ENCODE results near the gene TMEM158. TPM values are rescaled to one million over a fixed set of nuclear protein-coding genes. Genes with fewer than 3 reads are reported as not detected.

TMEM158 gene
- polyA plus RNA-seq (ENCODE audit: insufficient read length), result 0.87 TPM

GRCh38 chr3:45226206-45226915 lies at the start of gene TMEM158:
Gene TMEM158, minus strand, starts transcription at chr3:45226287. Its CDS starts 260 bp downstream, at chr3:45226027.
- DNase-seq (ENCODE audit: low read depth), result no peak

DNA sequence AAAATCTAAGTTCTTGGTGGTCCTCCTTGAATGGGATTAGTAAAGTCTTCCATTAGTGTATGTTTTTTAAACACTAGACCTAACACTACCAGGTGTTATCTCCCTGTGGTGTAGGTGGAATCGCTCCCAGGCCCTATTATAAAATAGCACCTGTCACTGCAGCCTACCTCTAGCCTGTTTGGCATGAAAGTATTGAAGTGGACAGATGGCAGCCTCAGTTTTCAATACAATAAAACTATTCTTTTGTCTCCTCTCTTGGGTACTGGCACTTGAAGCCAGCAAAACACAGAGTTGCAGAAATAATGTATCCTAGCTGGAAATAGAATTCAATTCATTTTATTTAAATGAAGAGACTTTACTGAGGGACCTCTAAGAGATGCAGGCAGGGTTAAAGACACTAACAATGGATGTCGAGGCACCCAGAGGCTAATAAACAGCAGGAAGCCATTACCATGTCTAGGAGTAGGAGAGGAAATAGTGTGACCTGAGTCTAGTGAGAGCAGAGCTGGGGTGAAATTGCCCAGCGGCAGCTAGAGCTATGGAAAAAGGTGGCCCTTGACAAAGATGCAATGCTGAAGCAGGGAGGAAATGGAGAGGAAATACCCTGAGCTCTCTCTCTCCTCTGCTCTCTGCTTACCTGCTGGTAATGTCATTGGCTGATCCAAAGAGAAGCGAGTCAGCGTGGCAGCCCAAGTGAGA lies 49.1 kb upstream of the TMEM158 start:
- DNase-seq (ENCODE audit: low read depth), result no peak

GRCh38 chr3:45273681-45274515 lies 47.8 kb upstream of the TMEM158 start:
- DNase-seq (ENCODE audit: low read depth), result no peak

DNA sequence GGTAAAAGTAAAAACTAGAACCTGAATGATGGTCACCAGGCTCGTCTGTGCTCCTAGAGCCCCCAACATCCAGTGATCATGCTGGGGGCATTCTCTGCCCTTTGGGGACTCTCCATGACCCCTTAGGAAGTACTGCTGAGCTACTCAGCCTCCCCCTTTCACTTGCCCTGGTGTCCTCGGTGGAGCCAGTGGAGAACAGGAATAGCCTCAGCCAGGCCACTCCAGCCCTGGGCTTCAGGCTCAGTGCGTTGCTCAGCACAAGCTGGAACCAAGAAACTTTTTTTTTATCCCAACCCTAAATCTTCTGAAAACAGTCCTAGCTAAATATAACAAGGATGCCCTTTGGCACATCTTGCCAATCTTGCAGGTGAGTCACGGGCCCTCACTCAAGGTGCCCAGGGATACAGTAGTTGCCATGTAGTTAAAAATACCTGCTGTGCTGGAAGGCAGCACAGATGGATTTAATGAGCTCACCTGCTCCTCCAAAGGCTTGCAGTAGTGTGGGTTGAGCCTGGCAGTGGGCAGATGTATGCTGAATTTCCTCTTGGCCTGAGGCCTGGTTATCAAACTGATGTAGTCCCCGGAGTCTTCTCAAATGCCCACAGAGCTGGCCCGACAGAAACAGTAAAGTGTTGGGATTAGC lies 46.9 kb upstream of the TMEM158 start:
- DNase-seq (ENCODE audit: low read depth), result no peak

GRCh38 chr3:45272032-45272810 lies 46.1 kb upstream of the TMEM158 start:
- DNase-seq (ENCODE audit: low read depth), result no peak

DNA sequence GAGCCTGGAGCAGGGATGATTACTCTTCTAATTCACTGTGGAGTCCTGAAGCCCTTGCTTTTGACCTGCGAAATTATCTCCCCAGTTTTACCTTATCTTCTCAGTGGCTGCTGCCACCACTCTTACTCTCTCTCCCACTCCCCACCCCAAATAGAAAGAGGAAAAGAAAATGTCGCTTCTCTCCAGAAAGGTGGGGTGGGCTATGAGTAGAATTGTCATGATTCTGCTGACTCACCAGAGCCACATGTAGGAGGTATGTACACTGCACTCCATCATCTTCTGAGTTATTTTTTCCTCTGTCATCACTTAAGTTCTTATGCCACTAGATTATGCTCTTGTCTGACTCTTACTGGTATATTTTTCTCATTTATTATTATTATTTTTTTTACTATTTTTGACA lies 43.9 kb upstream of the TMEM158 start:
- no peak for DNase-seq (ENCODE audit: low read depth)

DNA sequence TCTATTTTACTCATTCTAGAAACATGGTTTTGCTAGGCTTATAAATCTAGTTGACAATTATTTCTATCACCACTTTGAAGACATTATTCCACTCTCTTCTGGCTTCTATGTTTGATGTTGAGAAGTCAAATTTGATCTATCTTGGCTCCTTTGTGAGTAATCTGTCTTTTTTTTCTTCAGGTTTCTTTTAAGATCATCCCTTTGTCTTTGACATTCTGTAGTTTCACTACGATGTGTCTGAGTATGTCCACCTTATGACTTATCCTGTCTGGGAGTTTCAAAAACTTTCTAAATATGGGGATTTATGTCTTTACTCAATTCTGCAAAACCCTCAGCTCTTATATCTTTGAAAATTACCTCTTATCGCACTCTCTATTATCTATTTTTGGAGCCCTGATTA lies 41.0 kb upstream of the TMEM158 start:
- no peak for DNase-seq (ENCODE audit: low read depth)

DNA sequence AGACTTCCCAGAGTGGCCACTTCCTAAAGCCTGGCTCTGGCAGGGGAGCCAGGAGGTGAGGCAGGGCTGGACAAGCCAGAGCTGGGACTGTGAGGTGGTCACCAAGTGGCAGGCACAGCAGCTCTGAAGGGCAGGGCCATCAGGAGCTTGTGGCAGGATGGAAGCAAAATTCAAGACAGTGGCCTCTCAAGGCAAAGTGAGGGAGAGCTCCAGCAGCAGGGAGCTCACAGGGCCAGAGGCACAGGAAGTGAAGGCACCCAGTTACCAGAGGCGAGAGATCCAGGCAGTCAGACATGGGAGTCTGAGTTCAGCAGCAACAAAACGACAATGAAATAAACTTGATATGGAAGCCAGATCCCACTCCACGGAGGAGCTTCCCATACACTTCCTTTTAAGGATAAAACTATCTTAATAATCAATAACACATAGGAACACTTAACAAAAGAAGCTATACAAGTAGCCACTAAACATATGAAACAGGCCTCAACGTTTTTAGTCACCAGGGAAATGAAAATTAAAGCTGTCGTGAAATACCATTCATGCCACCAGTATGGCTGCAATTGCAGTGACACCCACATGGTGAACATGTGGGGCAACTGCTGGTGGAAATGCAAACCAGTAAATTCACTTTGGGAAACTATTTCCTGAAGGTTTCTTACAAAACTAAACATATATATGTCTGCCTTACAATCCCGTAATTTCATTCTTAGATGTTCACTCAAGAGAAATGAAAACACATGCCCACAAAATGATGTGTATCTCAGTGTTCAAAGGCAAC lies 35.4 kb upstream of the TMEM158 start:
- DNase-seq (ENCODE audit: low read depth), result no peak

- DNase-seq (ENCODE audit: low read depth), result no peak
Measured at GRCh38 chr3:45259133-45259532, 33.0 kb upstream of the TMEM158 start.

DNA sequence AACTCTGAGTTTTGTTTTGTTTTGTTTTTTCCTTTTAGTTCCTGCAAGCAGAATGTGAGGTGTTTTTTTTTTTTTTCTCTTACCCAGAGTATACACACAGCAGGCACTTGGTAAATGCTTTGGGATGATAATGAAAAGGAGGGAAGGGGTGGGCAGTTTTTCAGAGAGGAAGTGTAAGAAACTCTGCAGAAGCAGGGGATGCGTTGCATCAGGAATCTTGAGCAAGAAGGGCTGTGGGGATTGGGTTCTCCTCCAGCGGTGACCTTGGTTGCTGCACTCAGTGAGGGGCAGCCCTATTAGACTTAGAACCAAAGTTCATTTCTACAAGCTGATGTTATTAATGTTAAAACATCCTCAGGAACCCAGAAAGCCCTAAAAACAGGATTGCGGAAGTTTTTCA lies 32.2 kb upstream of the TMEM158 start:
- no peak for DNase-seq (ENCODE audit: low read depth)

- DNase-seq (ENCODE audit: low read depth), result no peak
Measured at GRCh38 chr3:45253316-45253715, 27.2 kb upstream of the TMEM158 start.

DNA sequence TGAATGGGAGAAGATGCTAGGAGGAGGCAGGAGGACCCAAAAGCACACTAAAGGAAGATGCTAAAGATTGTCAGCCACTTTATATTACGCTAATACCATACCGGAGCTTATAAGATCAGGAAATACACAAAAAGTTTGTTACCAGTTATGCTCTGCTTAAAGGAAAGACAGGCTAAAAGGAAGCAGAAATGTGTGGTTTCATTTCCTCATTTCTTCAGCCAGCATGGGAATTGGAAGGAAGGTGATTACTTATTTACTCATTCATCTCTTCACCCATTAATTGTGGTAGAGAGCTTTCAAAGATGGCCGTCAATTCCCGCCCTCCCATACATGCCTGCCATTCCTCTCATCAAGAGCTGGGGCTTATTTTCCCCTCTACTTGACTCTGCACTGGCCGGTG lies 26.7 kb upstream of the TMEM158 start:
- no peak for DNase-seq (ENCODE audit: low read depth)

DNA sequence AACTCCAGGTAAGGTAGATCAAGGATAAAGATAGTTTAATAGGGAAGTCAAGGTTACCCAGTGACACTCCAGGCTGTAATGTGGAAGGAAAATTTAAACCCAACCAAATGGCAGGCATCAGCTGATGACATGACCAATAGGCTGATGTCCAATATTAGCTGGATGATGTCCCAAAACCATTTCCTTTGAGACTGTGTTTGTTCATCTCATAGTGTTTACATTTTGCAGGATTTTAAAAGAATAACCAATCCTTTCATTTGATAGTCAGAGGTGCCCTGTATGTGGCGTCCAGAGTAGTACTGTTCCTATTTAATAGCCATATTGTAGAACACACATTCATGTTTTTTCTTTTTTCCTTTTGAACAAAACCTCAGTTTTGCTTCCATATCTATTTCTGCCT lies 23.3 kb upstream of the TMEM158 start:
- no peak for DNase-seq (ENCODE audit: low read depth)

DNA sequence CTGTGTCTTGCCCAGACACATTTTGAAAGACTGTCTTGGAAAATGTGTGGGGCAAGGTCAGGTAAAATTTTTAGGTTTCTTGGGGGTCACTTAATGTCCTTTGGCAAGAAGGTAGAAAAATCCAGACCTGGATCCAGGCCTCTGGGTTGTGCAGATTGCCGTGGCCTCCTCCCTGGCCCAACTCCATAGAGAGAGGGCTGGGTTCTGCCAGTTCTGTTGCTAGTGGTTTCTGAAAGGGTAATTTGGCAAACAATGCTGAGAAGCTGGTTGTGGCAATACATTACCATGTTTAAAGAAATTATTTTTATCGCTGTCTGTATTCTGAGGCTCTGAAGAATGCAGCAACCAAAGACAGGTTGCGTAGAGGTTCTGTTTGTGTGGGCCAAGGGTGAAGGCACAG lies 20.2 kb upstream of the TMEM158 start:
- no peak for DNase-seq (ENCODE audit: low read depth)

GRCh38 chr3:45244356-45244755 lies 18.3 kb upstream of the TMEM158 start:
- DNase-seq (ENCODE audit: low read depth), result no peak

GRCh38 chr3:45241206-45241605 lies 15.1 kb upstream of the TMEM158 start:
- DNase-seq (ENCODE audit: low read depth), result no peak

- DNase-seq (ENCODE audit: low read depth), result no peak
Measured at GRCh38 chr3:45240292-45240691, 14.2 kb upstream of the TMEM158 start.

GRCh38 chr3:45239254-45239653 lies 13.2 kb upstream of the TMEM158 start:
- no peak for DNase-seq (ENCODE audit: low read depth)

GRCh38 chr3:45236964-45237363 lies 10.9 kb upstream of the TMEM158 start:
- DNase-seq (ENCODE audit: low read depth), result no peak

DNA sequence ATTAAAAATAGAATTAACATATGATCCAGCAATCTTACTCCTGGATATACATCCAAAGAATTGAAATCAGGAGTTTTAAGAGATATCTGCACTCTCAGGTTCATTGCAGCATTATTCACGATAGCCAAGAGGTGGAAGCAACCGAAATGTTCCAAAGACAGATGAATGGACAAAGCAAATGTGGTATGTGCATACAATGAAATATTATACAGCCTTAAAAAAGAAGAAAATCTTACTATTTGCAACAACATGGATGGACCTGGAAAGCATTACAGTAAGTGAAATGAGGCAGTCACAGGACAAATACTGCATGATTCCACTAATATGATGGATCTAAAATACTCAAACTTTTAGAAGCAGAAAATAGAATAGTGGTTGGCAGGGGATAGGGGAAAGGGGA lies 9.3 kb upstream of the TMEM158 start:
- no peak for DNase-seq (ENCODE audit: low read depth)

Measured in forelimb muscle (tissue), 1 donor.